Body of pancreas (tissue), 4 donors: ENCODE results near the gene PRSS16.

Source experiments
- CTCF ChIP-seq, 7 experiments: fragments of 450-650 bp in 4 of 7; fragments of 200-600 bp in 3 of 7; sonication (generic) in 3 of 7; IDR thresholded peaks; one replicate each; pipeline ENCODE4 v1.5.1; 2016 to 2019; ENCODE audit warnings: antibody characterized with exemption in 7 of 7
- POLR2A ChIP-seq, 3 donors: fragments of 450-650 bp; IDR thresholded peaks; one replicate each; pipeline ENCODE4 v1.6.1; 2016; ENCODE audit warnings: antibody characterized with exemption in 3 of 3, mild to moderate bottlenecking in 2 of 3

GRCh38 chr6:27288136-27289044, 40.9 kb downstream of the PRSS16 start:
- TF ChIP-seq CTCF (IDR thresholded peaks at IDR 0.05): no peak
- TF ChIP-seq POLR2A (IDR thresholded peaks at IDR 0.05): no peak
